Amniotic epithelial cell (primary cell): ENCODE results near the gene CLSTN2.

Source experiments
- DNase-seq: peaks from one replicate; pipeline ENCODE4 v3.0.0-alpha.2; 2010; ENCODE audit warnings: low read depth

CLSTN2 gene

DNA sequence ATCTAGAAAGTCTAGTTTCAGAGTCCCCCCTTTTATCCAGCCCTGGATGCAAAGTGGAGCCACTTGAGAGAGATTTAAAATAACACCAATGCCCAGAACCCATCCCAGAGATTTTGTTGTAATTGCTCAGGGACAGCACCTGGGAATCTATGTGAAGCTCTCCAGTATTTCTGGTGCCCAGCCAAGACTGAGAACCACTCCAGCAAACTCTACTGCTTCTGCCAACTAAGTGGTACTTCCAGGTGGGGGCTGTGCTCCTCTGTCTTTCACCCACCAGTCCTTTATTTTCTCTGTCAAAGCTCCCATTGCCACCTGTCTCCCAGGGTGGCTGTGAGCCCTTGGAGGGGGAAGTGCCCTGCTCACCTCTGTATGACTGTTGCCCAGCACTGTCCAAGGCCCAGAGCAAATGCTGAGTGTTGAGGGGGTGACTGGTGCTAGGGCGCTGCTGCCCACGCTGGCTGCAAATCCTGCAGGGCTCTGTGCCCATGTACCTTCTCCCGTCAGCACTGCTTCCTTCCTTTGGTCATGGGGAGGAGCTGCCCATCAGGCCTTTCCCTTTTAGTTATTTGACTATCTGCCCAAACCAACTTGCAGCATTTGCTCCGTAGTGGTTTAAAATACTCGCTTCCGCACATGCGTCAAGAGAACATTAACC is 9.4 kb downstream of the CLSTN2 start:
- no peak for DNase-seq

DNA sequence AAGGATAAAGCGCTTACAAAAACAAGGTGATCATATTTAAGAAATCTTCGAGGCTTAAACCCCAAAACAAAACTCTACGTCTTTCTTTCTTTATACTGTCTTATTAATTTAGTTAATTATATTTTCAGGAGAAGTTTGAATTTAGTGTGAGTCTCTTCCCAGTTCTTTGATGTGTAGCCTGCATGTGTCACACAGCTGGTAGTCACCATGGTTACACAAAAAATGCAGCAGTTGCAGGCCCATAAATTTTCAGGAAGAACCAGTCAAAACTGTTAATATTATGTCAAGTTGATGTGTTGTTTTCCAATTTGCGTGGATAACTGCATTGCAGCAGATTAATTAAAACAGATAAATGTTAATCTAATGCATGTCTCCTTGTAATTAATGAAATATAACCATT is 10.4 kb downstream of the CLSTN2 start:
- DNase-seq = no peak

DNA sequence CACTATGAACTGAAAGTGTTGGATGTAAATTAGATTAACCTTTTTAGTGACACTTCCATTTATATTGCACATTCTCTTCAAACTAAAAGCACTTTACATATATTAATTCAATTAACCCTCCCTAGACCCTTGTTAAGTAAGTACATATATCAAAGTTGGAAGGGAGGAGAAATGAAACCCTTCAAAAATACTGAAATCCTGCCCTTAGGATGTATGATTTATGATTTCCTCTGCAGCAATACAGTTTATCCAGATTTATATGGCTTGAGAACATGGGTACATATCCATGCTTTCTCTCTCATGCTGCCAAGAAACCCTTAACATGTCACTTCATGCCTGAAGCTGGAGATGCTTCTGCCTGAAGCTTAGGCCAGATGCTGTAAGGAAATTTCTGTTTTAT is 11.0 kb downstream of the CLSTN2 start:
- DNase-seq = no peak

DNA sequence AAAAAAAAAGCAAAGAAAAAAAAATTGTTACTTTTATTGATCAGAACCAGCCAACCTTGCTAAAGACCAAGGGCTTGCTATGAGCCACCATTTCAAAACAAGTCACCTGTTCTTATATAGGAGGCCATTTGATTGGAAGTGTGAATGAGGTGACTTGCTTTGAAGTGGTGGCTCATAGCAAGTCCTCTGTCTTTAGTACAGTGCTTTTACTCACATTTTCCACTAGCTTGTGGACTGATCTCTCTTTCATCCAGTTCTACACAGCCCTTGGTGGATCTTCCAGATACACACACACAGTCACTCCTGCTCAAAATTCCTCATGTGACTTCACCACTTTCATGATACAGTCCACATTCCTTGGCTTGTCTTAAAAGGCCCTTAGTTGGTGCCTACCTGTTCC is 13.5 kb downstream of the CLSTN2 start:
- no peak for DNase-seq

DNA sequence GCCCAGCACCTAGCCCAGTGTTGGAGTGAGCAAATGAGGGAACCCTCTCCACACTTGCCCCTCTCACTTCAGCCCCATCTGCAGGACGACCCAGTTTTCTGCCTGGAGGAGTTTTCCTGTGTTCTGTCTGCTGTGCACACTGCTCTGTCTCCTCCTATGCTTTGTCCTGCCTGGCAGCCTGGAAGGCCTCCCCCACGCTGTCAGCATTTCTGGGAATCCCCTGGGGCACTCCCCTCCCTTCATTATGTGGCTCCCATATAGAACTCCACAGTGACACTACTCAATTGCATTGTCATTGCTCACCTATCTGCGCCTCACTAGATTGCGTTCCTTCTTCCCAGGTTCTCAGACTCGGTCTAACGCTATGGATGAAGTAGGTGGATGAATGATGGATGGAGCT is 13.9 kb downstream of the CLSTN2 start:
- no peak for DNase-seq

DNA sequence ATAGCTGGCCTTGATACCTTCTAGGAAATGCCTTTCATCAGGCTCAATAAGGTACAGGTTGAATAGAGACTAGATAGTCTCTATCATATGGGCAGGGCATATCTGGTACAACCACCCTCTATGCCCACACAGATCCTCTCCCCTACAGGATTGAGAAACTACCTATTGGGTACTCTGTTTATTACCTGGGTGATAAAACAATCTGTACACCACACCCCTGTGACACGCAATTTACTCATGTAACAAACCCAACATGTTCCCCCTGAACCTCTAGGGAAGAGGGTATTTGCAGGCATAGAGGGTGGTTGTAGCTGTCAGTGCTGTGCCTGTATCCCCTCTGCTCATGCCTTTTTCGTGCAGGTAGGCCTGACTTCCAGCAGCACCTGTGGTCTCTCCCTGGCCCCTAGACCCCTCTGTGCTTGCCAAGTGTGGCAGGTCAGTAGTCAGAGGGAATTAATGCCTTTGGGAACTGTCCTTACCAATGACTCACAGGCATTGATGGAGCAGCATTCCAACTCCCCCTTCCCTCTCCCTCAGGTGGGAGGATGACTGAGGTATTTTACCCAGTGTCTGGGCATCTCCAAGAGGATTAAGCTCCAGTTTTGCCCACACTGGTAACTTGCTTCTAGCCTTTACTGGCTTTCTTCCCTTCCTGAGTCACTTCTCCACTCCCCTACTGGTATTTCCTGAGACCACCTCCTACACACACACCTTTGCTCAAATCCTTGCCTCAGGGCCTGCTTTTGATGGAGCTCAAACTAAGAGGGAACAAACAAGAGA is 18.3 kb downstream of the CLSTN2 start:
- no peak for DNase-seq

DNA sequence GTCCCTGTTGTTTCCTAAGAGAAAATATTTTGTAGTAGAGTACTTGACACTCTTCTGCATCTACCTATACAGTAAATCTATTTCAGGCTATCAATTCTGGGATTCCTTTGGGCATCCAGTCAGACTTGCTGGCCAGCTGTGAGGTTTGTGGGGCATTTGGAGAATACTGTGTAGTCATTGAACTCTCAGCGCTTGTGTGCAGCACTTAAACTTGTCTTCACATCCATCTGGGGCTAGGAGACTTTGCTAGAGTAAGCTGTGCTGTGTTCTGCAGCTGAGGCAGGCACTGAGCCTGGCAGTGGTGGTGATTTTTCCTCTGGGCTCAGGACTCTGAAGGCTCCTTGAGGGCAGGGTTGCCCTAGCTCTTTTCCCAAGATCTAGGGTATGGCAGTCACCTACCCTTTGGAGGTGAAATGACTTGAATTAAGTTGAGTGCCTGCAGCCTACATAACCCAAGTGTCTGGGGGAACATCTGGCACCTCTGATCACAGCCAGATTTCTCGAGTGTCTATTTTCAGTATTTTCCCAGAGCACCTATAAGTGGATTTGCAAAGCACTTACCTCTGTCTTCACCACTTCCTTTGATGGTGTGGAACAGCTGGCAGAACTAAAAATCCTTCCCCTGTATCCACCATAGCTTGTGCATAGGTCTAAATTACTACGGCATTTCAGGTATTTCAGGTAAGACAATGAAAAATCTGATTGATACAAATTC is 19.3 kb downstream of the CLSTN2 start:
- no peak for DNase-seq

DNA sequence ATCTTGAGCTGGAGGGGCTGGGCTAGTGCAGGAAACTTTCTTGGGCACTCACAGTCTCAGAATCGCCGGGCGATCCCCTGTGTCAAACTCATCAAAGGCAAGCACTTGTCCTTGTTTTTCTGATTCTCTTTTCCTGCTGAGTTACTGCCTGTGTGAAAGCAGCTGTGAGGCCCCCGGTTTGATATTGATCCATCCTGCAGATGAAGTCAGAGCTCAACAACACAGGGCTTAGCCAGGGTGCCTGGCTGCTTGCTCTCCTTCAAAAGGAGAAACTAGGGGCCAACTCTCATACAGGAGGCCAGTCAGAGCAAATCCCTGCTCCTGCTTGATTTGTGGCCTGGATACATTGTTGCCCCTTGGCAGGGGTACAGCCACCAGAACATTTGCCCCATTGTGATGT is 22.9 kb downstream of the CLSTN2 start:
- DNase-seq = no peak

DNA sequence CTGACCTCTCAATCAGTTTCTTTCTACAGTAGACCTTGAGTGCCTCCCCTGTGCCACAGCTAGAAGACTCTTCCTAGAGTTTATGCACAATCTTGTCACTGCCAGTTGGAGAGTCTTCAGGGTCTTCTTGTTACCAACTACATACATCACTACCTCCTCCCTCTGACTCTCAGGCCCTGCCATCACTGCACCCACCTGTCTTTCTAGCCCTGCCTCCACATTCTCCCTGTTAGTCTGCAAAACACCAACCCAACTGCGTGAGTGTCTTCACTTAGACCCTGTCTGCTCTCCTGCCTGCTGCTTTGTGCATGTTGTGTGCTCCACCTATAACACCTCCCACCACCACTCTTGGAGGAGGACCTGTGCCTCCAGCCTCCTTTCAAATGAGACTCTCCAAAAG is 34.4 kb downstream of the CLSTN2 start:
- no peak for DNase-seq

DNA sequence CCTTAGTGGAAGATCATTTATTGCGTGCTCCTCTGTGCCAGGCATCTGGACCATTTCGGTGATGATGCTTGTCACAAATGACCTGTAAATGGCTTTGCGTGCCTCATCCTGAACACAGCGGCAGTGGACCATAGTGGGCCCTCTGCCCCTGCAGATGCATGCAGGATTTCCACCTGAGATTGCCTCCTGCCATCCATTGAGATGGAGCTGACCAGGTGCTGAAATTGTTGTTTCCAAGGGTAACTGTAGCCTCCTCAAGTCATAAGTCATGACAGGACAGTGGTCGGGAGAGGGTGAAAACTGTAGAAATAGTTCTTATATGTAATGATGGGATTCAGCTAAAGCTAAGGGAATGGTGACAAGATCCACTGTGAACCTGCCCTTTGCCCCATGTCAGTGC is 35.5 kb downstream of the CLSTN2 start:
- no peak for DNase-seq

DNA sequence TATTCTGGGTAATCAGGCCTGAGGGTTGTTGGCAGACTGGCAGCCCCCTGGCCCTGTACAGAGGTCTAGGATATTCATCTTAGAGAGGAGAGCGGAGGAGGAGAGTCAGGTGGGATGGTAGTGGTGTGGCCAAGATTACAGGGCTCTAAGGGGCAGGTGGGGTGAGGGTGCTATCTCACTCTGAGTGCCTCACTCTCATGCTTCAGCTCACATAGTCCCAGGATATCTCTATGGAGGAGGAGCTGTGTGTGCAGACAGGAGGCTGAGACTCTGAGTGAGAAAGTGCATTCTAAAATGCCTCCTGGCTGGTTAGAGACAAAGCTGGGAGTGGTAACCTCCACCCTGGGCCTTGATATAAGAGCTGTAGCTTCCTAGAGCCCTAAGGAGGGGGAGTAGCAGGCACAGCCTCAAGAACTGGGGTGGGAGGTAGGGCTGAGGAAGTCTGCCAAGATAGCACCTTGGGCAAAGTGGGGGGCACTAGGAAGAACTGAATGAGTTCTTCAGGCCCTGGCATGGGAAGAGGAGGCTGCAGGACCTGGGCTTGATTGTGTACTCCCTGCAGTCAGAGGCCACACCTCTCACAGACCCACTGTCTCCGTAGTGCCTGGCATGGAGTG is 39.9 kb downstream of the CLSTN2 start:
- DNase-seq = no peak

DNA sequence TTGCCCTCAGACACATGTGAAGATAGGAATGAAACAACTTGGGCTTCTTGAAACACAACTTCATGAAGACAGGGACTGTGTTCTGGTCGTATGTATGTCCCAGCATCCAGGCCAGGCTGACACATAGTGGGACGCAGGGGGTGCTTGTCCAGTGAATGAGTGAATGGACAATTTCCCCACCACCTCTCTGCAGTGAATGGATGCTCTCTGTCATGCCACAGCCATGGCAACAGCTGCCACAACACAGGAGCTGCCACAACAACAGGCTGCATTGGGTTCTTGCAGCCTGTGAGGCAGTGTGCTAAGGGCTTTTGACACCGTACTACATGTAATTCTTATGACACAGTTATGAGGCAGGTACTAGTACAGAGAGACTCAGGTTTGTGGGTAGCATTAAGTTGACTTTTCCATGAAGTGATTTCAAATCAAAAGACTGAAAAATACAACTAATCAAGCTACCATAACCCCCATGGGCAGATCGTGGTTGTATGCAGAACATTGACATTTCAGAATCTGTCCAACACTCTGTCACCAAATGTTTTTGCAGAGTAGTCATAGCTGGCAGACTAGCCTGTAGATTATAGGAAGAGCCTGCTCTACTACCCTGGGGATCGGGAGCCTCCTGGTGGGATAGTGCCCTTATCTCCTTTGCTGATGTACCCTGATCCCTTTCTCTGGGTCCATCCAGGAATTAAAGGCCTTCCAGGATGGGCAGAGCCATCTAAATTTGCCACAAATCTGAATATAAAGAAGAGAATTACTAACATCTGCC is 40.8 kb downstream of the CLSTN2 start:
- DNase-seq = no peak

DNA sequence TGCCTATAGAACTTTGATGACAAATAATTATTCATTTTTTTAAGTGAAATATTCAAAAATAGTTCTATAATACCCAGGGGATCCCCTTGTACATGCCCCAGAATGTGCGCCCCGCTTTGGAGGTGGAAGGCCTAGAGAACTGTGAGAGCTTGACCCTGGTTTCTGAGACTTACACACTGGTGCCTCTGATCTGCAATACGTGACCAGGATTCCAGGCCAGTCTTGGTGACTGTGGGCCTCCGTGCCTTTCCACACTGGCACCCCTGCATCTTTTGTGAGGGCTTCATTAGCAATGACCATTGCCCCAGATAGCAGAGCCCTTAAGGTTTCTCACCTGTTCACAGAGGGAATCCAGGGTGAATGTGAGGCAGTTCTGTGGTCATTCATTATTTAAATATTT is 44.0 kb downstream of the CLSTN2 start:
- no peak for DNase-seq

DNA sequence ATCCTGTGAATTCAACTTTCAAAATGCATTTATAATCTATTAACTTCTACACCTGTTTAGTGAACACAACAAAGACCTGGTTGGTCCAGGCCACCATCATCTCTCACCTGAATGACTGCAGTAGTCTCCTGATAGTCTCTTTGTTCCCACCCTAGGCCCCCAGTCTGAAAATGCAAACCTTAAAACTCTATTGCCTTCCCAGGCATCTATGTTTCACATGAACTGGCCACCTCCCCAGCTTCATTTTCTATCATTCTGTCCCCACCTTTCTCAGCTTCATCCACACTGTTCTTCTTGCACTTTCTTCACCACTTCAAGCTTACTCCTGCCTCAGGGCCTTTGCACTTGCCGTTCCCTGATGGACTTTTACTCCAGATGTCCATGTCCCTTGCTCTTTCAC is 45.0 kb downstream of the CLSTN2 start:
- no peak for DNase-seq

DNA sequence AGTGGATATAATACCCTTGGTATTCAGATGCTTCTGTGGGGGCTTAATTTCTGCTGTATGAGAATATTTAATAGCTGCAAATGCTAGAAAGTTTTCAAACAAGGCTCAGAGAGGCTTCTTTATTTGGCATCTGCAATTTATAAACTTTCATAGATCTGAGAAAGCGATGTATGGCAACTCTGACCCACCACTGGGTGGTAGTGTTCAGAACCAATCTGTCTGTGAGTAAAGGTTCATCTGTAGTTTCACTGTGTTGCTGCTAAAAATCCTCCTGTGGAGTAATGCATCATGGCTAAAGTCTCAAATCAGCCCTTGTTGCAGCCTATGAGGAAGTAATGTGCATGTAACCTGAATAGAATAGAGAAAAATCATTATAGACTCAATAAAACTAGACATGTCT is 47.4 kb downstream of the CLSTN2 start:
- DNase-seq = no peak

DNA sequence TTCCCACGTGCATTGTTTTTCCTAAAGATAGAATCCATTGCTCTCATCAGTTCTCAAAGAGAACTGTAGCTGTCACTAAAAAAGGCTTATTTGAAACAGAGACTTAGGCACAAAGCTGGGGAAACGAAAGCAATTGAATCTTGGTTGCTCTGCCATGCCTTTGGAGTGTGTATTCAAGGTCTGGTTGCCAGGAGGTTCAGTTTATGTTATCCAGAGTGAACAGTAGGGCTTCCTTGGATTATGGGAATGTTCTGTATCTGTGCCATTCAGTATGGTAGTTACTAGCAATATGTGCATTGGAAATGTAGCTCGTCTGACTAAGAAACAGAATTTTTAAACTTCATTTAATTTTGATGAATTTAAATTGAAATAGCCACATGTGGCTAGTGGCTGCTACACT is 50.6 kb downstream of the CLSTN2 start:
- no peak for DNase-seq

DNA sequence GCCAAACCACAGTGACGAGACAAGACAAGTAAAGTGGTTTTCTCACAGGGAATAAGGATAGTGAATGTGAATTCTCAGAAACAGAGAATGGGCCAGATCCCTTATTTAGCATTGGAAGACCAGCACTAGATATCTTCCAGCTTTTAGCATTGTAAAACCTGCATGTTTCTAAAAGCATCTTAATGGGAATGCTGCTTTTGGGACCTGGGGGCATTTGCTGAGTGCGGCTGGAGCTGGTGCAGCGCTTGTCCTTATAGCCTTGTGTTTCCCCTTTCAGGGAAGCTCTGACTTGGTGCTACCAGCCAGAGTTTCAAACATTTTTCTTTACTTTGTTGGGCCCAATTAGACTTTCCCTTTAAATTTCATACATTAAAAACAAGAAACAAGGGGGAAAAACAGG is 52.9 kb downstream of the CLSTN2 start:
- no peak for DNase-seq

DNA sequence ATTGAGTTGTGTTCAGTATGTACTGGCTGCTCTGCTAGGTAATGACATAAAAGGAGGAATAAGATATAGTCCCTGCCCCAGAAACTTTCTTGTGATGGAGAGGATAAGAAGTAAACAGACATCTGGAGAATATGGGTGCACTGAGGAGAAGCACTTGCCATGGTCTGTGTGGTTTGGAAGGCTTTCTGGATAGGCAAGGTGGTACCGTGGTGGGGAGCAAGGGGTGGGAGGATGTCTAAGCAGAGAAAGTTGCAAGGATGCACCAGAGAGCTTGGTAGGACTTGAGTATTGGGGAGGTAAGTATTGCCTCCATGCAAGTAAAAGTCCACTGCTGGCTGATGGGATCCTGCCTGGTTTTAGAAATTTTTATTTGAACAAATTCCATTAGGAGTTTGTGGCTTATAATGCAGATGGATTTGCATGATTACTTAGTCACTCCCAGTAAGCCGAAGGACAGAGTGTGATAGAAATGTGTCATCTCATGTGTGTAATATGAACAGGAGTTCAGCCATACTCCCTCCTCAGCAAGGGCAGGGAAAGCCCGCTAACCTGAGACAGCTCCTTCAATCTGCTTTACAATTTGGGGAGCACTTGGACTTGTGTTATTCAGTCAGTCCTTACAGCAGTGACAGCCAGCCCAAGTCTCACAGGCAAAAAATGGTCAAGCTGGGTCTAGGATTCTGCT is 53.6 kb downstream of the CLSTN2 start:
- DNase-seq = no peak

DNA sequence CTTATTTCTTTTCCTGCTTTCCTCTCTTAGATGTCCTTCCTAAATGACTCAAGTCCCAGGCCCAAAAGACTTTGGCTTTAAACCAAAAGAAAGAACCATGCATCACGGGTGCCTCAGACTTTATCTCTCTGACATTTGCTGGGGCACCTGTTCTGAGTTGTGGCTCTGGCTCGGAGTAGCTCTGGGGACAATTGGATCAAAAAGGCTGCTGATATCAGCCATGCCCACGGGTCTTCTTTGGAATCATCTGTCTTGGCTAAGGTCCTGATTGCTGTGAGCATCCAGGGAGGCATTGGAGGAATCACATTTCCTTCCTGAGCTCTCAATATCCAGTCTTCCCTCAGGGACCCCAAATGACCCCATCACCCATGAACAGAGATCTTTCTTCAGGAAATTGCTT is 59.9 kb downstream of the CLSTN2 start:
- no peak for DNase-seq

DNA sequence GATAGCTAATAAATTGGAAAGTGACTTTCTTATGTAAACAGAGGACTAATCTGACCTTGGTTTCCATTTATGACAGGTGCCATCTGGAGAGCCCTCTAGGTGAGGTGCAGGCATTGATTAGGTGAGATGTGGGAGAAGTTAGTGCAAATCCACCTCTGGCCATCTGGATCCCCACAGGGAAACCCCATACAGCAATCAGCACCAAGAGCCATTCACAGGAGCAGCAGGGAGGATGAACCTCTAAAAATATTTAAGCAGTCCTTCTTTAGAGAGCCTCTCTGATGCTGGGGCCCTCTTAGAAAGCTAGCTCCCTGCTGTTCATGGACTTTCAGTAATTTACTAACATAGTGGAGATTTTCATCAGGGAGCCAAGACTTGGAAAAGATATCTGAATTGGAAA is 69.3 kb downstream of the CLSTN2 start:
- no peak for DNase-seq

DNA sequence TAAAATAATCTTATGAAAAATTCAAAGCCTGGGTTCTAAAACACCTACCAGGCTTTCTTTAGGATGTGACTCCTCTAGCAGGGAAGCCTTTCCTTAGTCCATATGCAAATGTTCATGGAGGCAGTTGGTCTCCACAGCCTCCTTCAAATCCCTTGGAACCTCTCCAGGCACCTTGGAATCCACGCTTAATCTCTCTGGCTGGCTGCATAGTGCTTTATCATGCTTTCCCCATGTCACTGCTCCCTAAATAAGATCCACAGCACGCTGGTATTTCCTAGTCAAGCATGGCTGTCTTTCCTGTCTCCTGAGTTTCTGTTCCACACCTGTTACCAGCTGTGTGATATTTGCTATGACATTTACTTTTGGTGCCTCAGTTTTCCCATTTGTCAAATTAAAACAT is 71.3 kb downstream of the CLSTN2 start:
- DNase-seq = no peak

DNA sequence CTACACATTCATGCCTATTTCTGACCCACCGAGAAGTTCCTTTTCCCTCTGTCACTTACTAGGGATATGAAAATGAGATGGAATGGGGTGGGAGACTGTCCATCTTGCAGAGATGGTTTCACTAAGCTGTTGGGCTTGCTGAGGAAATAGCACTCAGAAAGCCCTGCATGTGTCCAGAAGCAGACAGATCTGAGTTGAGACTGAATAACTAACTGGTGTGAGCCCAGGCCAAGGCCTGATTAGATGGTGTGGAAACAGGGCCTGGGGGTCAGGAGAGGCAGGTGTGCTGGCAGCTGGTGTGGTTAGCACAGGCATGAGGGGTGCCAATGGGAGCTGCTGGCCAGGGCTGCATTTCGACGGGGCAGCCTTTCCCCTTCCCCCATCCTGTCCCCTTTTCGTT is 72.1 kb downstream of the CLSTN2 start:
- DNase-seq = no peak
